ENCODE data around the gene NDUFAF8. TPM values are rescaled to one million over a fixed set of nuclear protein-coding genes. Genes with fewer than 3 reads are reported as not detected.

Gene NDUFAF8
- total and polyA plus RNA-seq, 10 of the 15 experiments (the other 5 are each of a cell fraction or from before 2014, with no cell fraction given): 22.0 to 307 (median 106) TPM

- no peak for TF ChIP-seq SMC3 (IDR thresholded peaks at IDR 0.05; ENCODE audit: borderline replicate concordance, low read length)
- no peak for TF ChIP-seq SKIL (IDR thresholded peaks at IDR 0.05; ENCODE audit: low read depth, poor library complexity, severe bottlenecking)
- TF ChIP-seq MYC (IDR thresholded peaks at IDR 0.05; ENCODE audit: insufficient read depth, insufficient read length, insufficient replicate concordance, low read length, severe bottlenecking): no peak
- no peak for TF ChIP-seq RBBP5 (conservative IDR thresholded peaks at IDR 0.05)
- TF ChIP-seq NBN (IDR thresholded peaks at IDR 0.05): no peak
- TF ChIP-seq ZZZ3 (IDR thresholded peaks at IDR 0.05; ENCODE audit: control insufficient read depth, insufficient read length, low read depth): no peak
- TF ChIP-seq CEBPZ (IDR thresholded peaks at IDR 0.05; ENCODE audit: low read depth, low read length): no peak
These were observed 20.7 kb upstream of the NDUFAF8 start (continued) for GRCh38 chr17:81218459-81218858.

GRCh38 chr17:81218991-81219390, 20.1 kb upstream of the NDUFAF8 start:
- no peak overlapping the region for H3K4me3 ChIP-seq
- no peaks in the 10 kb centered on the region for H4K20me1 ChIP-seq (ENCODE audit: control insufficient read depth, insufficient read depth)
- WGBS (ENCODE audit: insufficient coverage, insufficient replicate concordance, low lambda C conversion rate, missing lambda C conversion rate): 85% methylated on average over 11 of the region's 11 CpGs
- ATAC-seq: no peak
- CTCF ChIA-PET: no interaction called here
- no peaks in the 10 kb centered on the region for H3K9me3 ChIP-seq (replicated peaks; ENCODE audit: control insufficient read depth, insufficient read depth, low read length)
- BruUV-seq (replicated peaks): no TSS peak
- no peak for DNase-seq (ENCODE audit: low read depth, low spot score)
- H3K9ac ChIP-seq (ENCODE audit: control insufficient read depth, insufficient read depth, low read length): no peak overlapping the region
- POLR2A ChIA-PET: interaction anchor here (0.6 kb wide), 1 partner anchor 348 kb away, joined by 3 read pairs; no protein-coding TSS in a partner anchor
- intact Hi-C loops (cut with micrococcal nuclease; ENCODE audit: unreplicated experiment) (no loop called here), in situ Hi-C loops (cut with MboI) (loop anchor here (5.0 kb wide), 1 partner anchor 52 kb away; the partner anchor contains the start of genes AATK and PVALEF)
- peaks cover 9% of the 10 kb centered on the region for H3K4me1 ChIP-seq (ENCODE audit: control insufficient read depth, insufficient read depth, low read length)
- no peak overlapping the region for H2AFZ ChIP-seq (ENCODE audit: control insufficient read depth, low read depth, low read length)
- no peaks in the 10 kb centered on the region for H3K36me3 ChIP-seq (ENCODE audit: control insufficient read depth in 2 of 2, insufficient read depth in 2 of 2, low read length in 1 of 2)
- peaks cover 3% of the 10 kb centered on the region for H3K79me2 ChIP-seq (ENCODE audit: control insufficient read depth, insufficient read depth, low read length)
- RAD21 ChIA-PET (ENCODE audit: unreplicated experiment): no interaction called here
- no peak for FAIRE-seq
- SMC1A ChIA-PET (ENCODE audit: uncharacterized antibody, unreplicated experiment): no interaction called here
- H3K4me2 ChIP-seq (ENCODE audit: control insufficient read depth, insufficient read depth): no peak overlapping the region
- H3K27me3 ChIP-seq (replicated peaks in 1 of 2; ENCODE audit: control insufficient read depth in 2 of 2, insufficient read depth in 2 of 2, low read length in 1 of 2): no peaks in the 10 kb centered on the region
- no peak overlapping the region for H3K27ac ChIP-seq (ENCODE audit: control insufficient read depth, insufficient read depth)
- no peak for TF ChIP-seq ZNF592 (IDR thresholded peaks at IDR 0.05)
- TF ChIP-seq TARDBP (IDR thresholded peaks at IDR 0.05; ENCODE audit: borderline replicate concordance): no peak
- TF ChIP-seq SIN3A (IDR thresholded peaks at IDR 0.05; ENCODE audit: low read depth, low read length): no peak
- no peak for TF ChIP-seq SIX5 (IDR thresholded peaks at IDR 0.05; ENCODE audit: low read depth, low read length, severe bottlenecking)
- no peak for TF ChIP-seq TCF3 (IDR thresholded peaks at IDR 0.05; ENCODE audit: borderline replicate concordance, insufficient read depth, low read depth, low read length)

Measured in GM12878 (cell line).